IMR-90 (cell line): ENCODE results near the gene RUNX3. TPM values are rescaled to one million over a fixed set of nuclear protein-coding genes. Genes with fewer than 3 reads are reported as not detected.

Experiments used
- ATAC-seq: fragments of 200-7000 bp; cut with Tn5 transposase; 2 replicates; pipeline ENCODE4 v1.9.1; 2020; ENCODE audit warnings: low read depth, mild to moderate bottlenecking, moderate library complexity
- BruUV-seq: library from RNA; stranded (reverse); fragments of 400-500 nt; replicated peaks from 2 replicates; lab custom pipeline; 2021; lab: Mats Ljungman, UMichigan
- CTCF ChIA-PET: fragments of 300-600 bp; formaldehyde crosslinking; extraction: SDS; loops from one replicate; lab custom pipeline; 2021; ENCODE audit warnings: antibody characterized with exemption; lab: Yijun Ruan, JAX
- POLR2A ChIA-PET: fragments of 300-600 bp; sonication (Branson Sonifier 250); formaldehyde crosslinking; loops from one replicate; lab custom pipeline; 2022; ENCODE audit warnings: antibody characterized with exemption; ENCODE audit not compliant: unreplicated experiment; lab: Charles Lee
- DNase-seq: peaks from one replicate; pipeline ENCODE4 v3.0.0; 2013
- H2AFZ ChIP-seq: replicated peaks from 2 replicates; pipeline ENCODE3; 2013; ENCODE audit warnings: low read length, mild to moderate bottlenecking; ENCODE audit not compliant: poor library complexity
- H2AK5ac ChIP-seq: 2 replicates; pipeline ENCODE4 v1.6.1; 2013; ENCODE audit warnings: low read depth, low read length, inconsistent platforms
- H2AK9ac ChIP-seq: replicated peaks from 2 replicates; pipeline ENCODE3; 2013; ENCODE audit warnings: mild to moderate bottlenecking, low read depth, low read length, moderate library complexity; ENCODE audit not compliant: poor library complexity
- H2BK120ac ChIP-seq: 2 replicates; pipeline ENCODE4 v1.6.1; 2013; ENCODE audit warnings: low read depth, low read length, inconsistent platforms
- H2BK15ac ChIP-seq: 3 replicates; pipeline ENCODE4 v1.6.1; 2013; ENCODE audit warnings: low read depth, low read length, inconsistent platforms
- H2BK20ac ChIP-seq: 2 replicates; pipeline ENCODE4 v1.6.1; 2013; ENCODE audit warnings: low read depth, mild to moderate bottlenecking, inconsistent platforms, low read length, moderate library complexity
- H2BK5ac ChIP-seq: 2 replicates; pipeline ENCODE4 v1.6.1; 2013; ENCODE audit warnings: mild to moderate bottlenecking, low read depth, low read length, inconsistent platforms; ENCODE audit not compliant: poor library complexity, severe bottlenecking
- H3K14ac ChIP-seq: replicated peaks from 2 replicates; pipeline ENCODE4 v1.6.1; 2013; ENCODE audit warnings: low read depth, low read length, inconsistent platforms
- H3K18ac ChIP-seq: 2 replicates; pipeline ENCODE4 v1.6.1; 2013; ENCODE audit warnings: low read depth, low read length, control low read depth
- H3K23ac ChIP-seq: 2 replicates; pipeline ENCODE4 v1.6.1; 2013; ENCODE audit warnings: low read depth, low read length, inconsistent platforms
- H3K27ac ChIP-seq: 2 replicates; pipeline ENCODE4 v1.5.1; 2013; ENCODE audit warnings: mild to moderate bottlenecking, control low read depth, low read length; ENCODE audit not compliant: insufficient read depth
- H3K27me3 ChIP-seq: 2 replicates; pipeline ENCODE4 v1.6.1; 2013; ENCODE audit warnings: low read length; ENCODE audit not compliant: control insufficient read depth, insufficient read depth
- H3K36me3 ChIP-seq: 2 replicates; pipeline ENCODE4 v1.6.1; 2013; ENCODE audit warnings: low read length, mixed read lengths; ENCODE audit not compliant: control insufficient read depth, insufficient read depth
- H3K4ac ChIP-seq: 2 replicates; pipeline ENCODE4 v1.6.1; 2013; ENCODE audit warnings: low read depth, low read length, inconsistent platforms
- H3K4me1 ChIP-seq: 2 replicates; pipeline ENCODE4 v1.6.1; 2013; ENCODE audit warnings: low read length, mixed read lengths; ENCODE audit not compliant: control insufficient read depth, insufficient read depth
- H3K4me2 ChIP-seq: 2 replicates; pipeline ENCODE4 v1.6.1; 2013; ENCODE audit warnings: low read depth, mild to moderate bottlenecking, control low read depth, low read length, moderate library complexity
- H3K4me3 ChIP-seq: 2 replicates; pipeline ENCODE4 v1.5.1; 2013; ENCODE audit warnings: low read depth, mild to moderate bottlenecking, control low read depth, low read length, moderate library complexity; ENCODE audit not compliant: insufficient read depth
- H3K56ac ChIP-seq: 2 replicates; pipeline ENCODE4 v1.6.1; 2013; ENCODE audit warnings: low read length, inconsistent platforms; ENCODE audit not compliant: insufficient read depth; ENCODE audit errors: extremely low read depth
- H3K79me1 ChIP-seq, 2 experiments: 2 replicates each; pipeline ENCODE4 v1.6.1; 2013; ENCODE audit warnings: low read length in 2 of 2, inconsistent platforms in 1 of 2, low read depth in 1 of 2
- H3K9ac ChIP-seq: 2 replicates; pipeline ENCODE4 v1.6.1; 2013; ENCODE audit warnings: low read depth, low read length, control low read depth
- H3K9me1 ChIP-seq: 2 replicates; pipeline ENCODE4 v1.6.1; 2013; ENCODE audit warnings: low read length, inconsistent platforms; ENCODE audit not compliant: insufficient read depth
- H3K9me3 ChIP-seq: 2 replicates; pipeline ENCODE4 v1.6.1; 2013; ENCODE audit warnings: low read length; ENCODE audit not compliant: control insufficient read depth, insufficient read depth
- H4K20me1 ChIP-seq: 2 replicates; pipeline ENCODE4 v1.6.1; 2013; ENCODE audit warnings: low read length, inconsistent platforms; ENCODE audit not compliant: insufficient read depth
- H4K5ac ChIP-seq: 2 replicates; pipeline ENCODE4 v1.6.1; 2013; ENCODE audit warnings: mild to moderate bottlenecking, low read depth, low read length, control low read depth
- H4K8ac ChIP-seq, 2 experiments: 2 replicates each; pipeline ENCODE4 v1.6.1; 2013; ENCODE audit warnings: low read depth in 2 of 2, low read length in 2 of 2, control low read depth in 1 of 2, inconsistent platforms in 1 of 2
- H4K91ac ChIP-seq: 2 replicates; pipeline ENCODE4 v1.6.1; 2013; ENCODE audit warnings: low read depth, low read length, inconsistent platforms; ENCODE audit not compliant: insufficient read depth
- BHLHE40 ChIP-seq: fragments of 150-350 bp; IDR thresholded peaks from 2 replicates; pipeline ENCODE4 v1.6.1; 2016; ENCODE audit warnings: mild to moderate bottlenecking, low read depth, low read length
- CEBPB ChIP-seq: IDR thresholded peaks from 2 replicates; pipeline ENCODE4 v1.6.1; 2012; ENCODE audit warnings: low read depth, low read length, improper control_type of control experiment
- CHD1 ChIP-seq: IDR thresholded peaks from 2 replicates; pipeline ENCODE4 v1.6.1; 2012; ENCODE audit warnings: low read depth, low read length, improper control_type of control experiment
- CTCF ChIP-seq: conservative IDR thresholded peaks from 2 replicates; pipeline ENCODE4 v1.5.1; 2012; ENCODE audit warnings: mild to moderate bottlenecking, low read depth, low read length, improper control_type of control experiment
- MAFK ChIP-seq: IDR thresholded peaks from 2 replicates; pipeline ENCODE4 v1.6.1; 2012; ENCODE audit warnings: low read depth, low read length, improper control_type of control experiment
- MXI1 ChIP-seq: IDR thresholded peaks from 2 replicates; pipeline ENCODE4 v1.6.1; 2012; ENCODE audit warnings: low read depth, mild to moderate bottlenecking, low read length, moderate library complexity, borderline replicate concordance
- NFE2L2 ChIP-seq: fragments of 150-350 bp; IDR thresholded peaks from 2 replicates; pipeline ENCODE4 v1.6.1; 2016; ENCODE audit warnings: low read depth, mild to moderate bottlenecking, low read length
- POLR2A ChIP-seq: IDR thresholded peaks from 2 replicates; pipeline ENCODE4 v1.6.1; 2012; ENCODE audit warnings: mild to moderate bottlenecking, low read depth, low read length
- RCOR1 ChIP-seq: IDR thresholded peaks from 2 replicates; pipeline ENCODE4 v1.6.1; 2012; ENCODE audit warnings: mild to moderate bottlenecking, low read length, improper control_type of control experiment; ENCODE audit not compliant: insufficient replicate concordance
- SMC3 ChIP-seq: fragments of 150-350 bp; IDR thresholded peaks from 2 replicates; pipeline ENCODE4 v1.6.1; 2016; ENCODE audit warnings: low read depth, mild to moderate bottlenecking, antibody characterized with exemption, low read length, moderate library complexity
- USF2 ChIP-seq: fragments of 150-350 bp; IDR thresholded peaks from 2 replicates; pipeline ENCODE4 v1.6.1; 2017; ENCODE audit warnings: mild to moderate bottlenecking, antibody characterized with exemption, low read length, low read depth
- WGBS, 2 experiments: methylation state at CpG; one replicate each; pipeline versions ENCODE4 v1.1.5 to v1.1.7; 2013; ENCODE audit warnings: missing lambda C conversion rate in 2 of 2; ENCODE audit not compliant: insufficient read length in 1 of 2; ENCODE audit errors: extremely low coverage in 2 of 2; 5-methylcytosine and 5-hydroxymethylcytosine counted together
- dilution Hi-C: fragments of 300-500 bp; cut with HindIII; formaldehyde crosslinking; loops from one replicate; pipeline ENCODE4 v1.14.3; 2018; ENCODE audit warnings: low sequenced_read_pairs; ENCODE audit not compliant: unreplicated experiment
- in situ Hi-C: fragments of 300-500 bp; cut with MboI; formaldehyde crosslinking; loops from 3 replicates; pipeline ENCODE4 v1.14.3; 2019; ENCODE audit warnings: low sequenced_read_pairs, inconsistent platforms, mixed read lengths
- intact Hi-C: fragments of 100-400 bp; cut with micrococcal nuclease; formaldehyde crosslinking; loops from 2 replicates; pipeline ENCODE4 v1.10.0; 2022
- polyA plus RNA-seq, 3 experiments: library from polyadenylated mRNA; depleted of rRNA; stranded (reverse); fragments of >200 nt; gene quantifications; 2 replicates each; pipeline ENCODE4 v1.2.3, GENCODE V29; 2012; ENCODE audit warnings: low replicate concordance in 1 of 3
- total RNA-seq: library from RNA; depleted of rRNA; stranded (reverse); fragments of >200 nt; gene quantifications from 2 replicates; pipeline ENCODE4 v1.2.3, GENCODE V29; 2012

The RUNX3 gene
- total and polyA plus RNA-seq, 2 of the 4 experiments (the other 2 are of a cell fraction), result 0.07 TPM; not detected in 1

- TF ChIP-seq CTCF, result no peak
- no peak for TF ChIP-seq NFE2L2
Observed at GRCh38 chr1:24859063-24860010, 70.7 kb downstream of the RUNX3 start (continued).

DNA sequence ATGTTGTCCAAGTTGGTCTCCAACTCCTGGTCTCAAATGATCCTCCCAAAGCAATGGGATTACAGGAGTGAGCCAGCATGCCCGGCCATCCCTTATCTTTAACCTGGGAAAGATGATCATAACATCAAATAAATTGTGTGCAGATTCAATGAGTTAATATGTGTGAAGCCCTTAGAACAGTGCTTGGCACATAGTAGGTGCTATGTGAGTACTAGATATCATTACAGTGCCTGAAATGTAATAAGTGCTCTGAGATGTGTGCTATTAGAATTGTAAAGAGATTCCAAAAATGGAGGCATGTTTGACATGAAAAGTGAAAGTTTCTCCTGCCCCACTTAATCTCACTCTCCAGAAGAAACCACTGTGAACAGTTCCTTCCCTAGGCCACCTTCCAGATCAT lies 71.8 kb downstream of the RUNX3 start:
- ChIA-PET POLR2A (no interaction called here), CTCF (no interaction called here)
- Histone ChIP-seq H3K36me3 (no peaks in the 10 kb centered on the region), H3K9me1 (no peaks in the 10 kb centered on the region), H4K5ac (no peak overlapping the region), H3K9me3 (no peaks in the 10 kb centered on the region), H3K4me3 (no peak overlapping the region), H4K20me1 (peaks cover 1% of the 10 kb centered on the region; the same call in 1 of the 2 replicates), H3K27me3 (peaks cover 18% of the 10 kb centered on the region), H2AK9ac (no peak overlapping the region), H2BK15ac (no peak overlapping the region), H2BK5ac (no peak overlapping the region), H2AK5ac (no peak overlapping the region), H3K4ac (no peak overlapping the region), H4K91ac (no peak overlapping the region), H3K56ac (no peak overlapping the region), H3K14ac (no peak overlapping the region), H3K9ac (no peak overlapping the region), H2BK120ac (no peak overlapping the region), H3K4me2 (no peak overlapping the region), H3K27ac (no peak overlapping the region), H2BK20ac (no peak overlapping the region), H3K23ac (no peak overlapping the region), H3K18ac (no peak overlapping the region), H3K79me1 (no peaks in the 10 kb centered on the region), H4K8ac (no peak overlapping the region), H2AFZ (no peak overlapping the region), H3K4me1 (no peaks in the 10 kb centered on the region)
- WGBS, 2 experiments, result no CpG with 5 or more reads among the region's 1 CpG
- in situ Hi-C loops, result loop anchor here (10.0 kb wide), 1 partner anchor 347 kb away; no protein-coding TSS in a partner anchor
- no peak for DNase-seq
- intact Hi-C loops, result no loop called here
- no TSS peak for BruUV-seq
- no peak for ATAC-seq
- dilution Hi-C loops, result no loop called here
- TF ChIP-seq POLR2A (no peak), RCOR1 (no peak), CTCF (no peak), MXI1 (no peak), CEBPB (no peak), SMC3 (no peak), BHLHE40 (no peak), USF2 (no peak), CHD1 (no peak), MAFK (no peak)
